Activated naive CD8-positive, alpha-beta T cell treated with anti-CD3 and anti-CD28 coated beads, Interleukin-2, amount 10 ng/mL, durations not matched to agents 7 days and 5 days (primary cell): Measurements from ENCODE around the gene VTA1. TPM values are rescaled to one million over a fixed set of nuclear protein-coding genes. Genes with fewer than 3 reads are reported as not detected.
"Not testable (repeated sequence)": the region's sequence is repeated elsewhere in the genome, so short reads cannot be mapped to it uniquely, and the experiment has no call there.

Experiments
- ATAC-seq: fragments of 150-1000 bp; cut with Tn5 transposase; one replicate; pipeline ENCODE4 v1.10.0; 2021; ENCODE audit warnings: low read depth, moderate library complexity
- POLR2A ChIA-PET: fragments of 350-600 bp; sonication (Branson Sonifier 250); formaldehyde crosslinking; loops from one replicate; lab custom pipeline; 2021; ENCODE audit warnings: antibody characterized with exemption; lab: Charles Lee
- DNase-seq: peaks from one replicate; pipeline ENCODE4 v3.0.0; 2021
- H3K27ac Mint-ChIP-seq: one replicate; pipeline ENCODE4 v1.8.0; 2022; ENCODE audit warnings: mild to moderate bottlenecking, mixed read lengths
- H3K27me3 Mint-ChIP-seq: one replicate; pipeline ENCODE4 v1.8.0; 2022; ENCODE audit warnings: mild to moderate bottlenecking, moderate library complexity, mixed read lengths
- H3K36me3 Mint-ChIP-seq: one replicate; pipeline ENCODE4 v1.8.0; 2021; ENCODE audit warnings: mild to moderate bottlenecking, mixed read lengths
- H3K4me1 Mint-ChIP-seq: one replicate; pipeline ENCODE4 v1.8.0; 2021; ENCODE audit warnings: mixed read lengths
- H3K4me3 Mint-ChIP-seq: one replicate; pipeline ENCODE4 v1.8.0; 2022; ENCODE audit warnings: mild to moderate bottlenecking, moderate library complexity, mixed read lengths
- H3K9me3 Mint-ChIP-seq: one replicate; pipeline ENCODE4 v1.8.0; 2021; ENCODE audit warnings: mixed read lengths
- total RNA-seq, 2 experiments: library from RNA; stranded (reverse); gene quantifications; one replicate each; pipeline ENCODE4 v1.2.3, GENCODE V29; 2021

Gene VTA1
- total RNA-seq, 2 experiments from 2014 or later, result 41.7 to 45.7 TPM

DNA sequence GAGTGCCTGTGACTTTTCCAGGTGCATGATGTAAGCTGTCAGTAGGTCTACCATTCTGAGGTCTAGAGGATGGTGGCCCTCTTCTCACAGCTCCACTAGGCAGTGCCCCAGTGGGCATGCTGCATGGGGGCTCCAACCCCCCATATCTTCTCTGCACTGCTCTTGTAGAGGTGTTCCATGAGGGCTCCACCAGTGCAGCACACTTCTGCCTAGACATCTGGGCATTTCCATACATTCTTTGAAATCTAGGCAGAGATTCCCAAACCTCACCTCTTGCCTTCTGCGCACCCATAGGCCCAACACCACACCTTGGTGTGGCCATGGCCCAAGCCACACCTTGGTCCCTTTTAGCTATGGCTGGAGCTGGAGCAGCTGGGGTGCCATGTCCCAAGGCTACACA is 66.3 kb downstream of the VTA1 start:
- Mint-ChIP-seq H3K27ac (no peak overlapping the region), H3K4me3 (no peak overlapping the region), H3K9me3 (peaks cover 12% of the 10 kb centered on the region), H3K4me1 (no peaks in the 10 kb centered on the region), H3K36me3 (peaks cover 46% of the 10 kb centered on the region), H3K27me3 (no peaks in the 10 kb centered on the region)
- ATAC-seq (no peak), DNase-seq (no peak)
- POLR2A ChIA-PET, result no interaction called here

DNA sequence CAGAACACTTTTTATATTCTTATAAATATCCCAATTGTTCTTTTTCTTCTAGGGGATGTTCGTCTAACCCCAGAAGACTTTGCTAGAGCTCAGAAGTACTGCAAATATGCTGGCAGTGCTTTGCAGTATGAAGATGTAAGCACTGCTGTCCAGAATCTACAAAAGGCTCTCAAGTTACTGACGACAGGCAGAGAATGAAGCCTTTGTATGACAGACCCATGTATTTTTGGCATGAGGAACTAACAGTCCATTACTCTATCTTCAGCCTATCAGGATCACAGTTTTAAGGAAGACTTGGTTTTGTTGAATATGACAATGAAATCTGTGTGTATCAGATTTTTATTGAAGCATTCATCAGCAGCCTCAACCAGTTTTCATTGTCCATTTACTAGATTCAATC is 71.4 kb downstream of the VTA1 start:
- peaks cover 10% of the 10 kb centered on the region for H3K36me3 Mint-ChIP-seq
- H3K9me3 Mint-ChIP-seq, result peaks cover 3% of the 10 kb centered on the region
- no peak for ATAC-seq
- H3K27ac Mint-ChIP-seq, result no peak overlapping the region
- POLR2A ChIA-PET, result no interaction called here
- no peaks in the 10 kb centered on the region for H3K27me3 Mint-ChIP-seq
- H3K4me3 Mint-ChIP-seq, result no peak overlapping the region
- no peaks in the 10 kb centered on the region for H3K4me1 Mint-ChIP-seq
- no peak for DNase-seq

DNA sequence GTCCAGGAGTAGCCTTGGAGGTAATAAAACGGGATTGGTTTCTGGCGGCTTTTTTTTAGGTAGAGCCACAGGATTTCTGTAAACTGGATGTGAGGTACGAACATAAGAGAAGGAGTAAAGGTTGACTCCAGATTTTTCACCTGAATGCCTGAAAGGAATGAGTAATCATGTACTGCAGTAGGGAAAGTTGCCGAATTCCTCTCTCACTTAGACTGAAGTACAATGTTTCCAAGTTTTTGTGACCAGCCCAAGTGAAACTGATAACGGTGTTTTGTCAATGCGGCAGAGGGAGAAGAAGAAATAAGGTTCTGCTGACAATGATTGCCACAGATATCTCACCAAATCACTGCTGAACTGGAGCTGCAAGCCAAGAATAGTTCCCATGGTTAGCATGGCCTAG is 75.0 kb downstream of the VTA1 start:
- H3K27ac Mint-ChIP-seq, result no peak overlapping the region
- H3K4me1 Mint-ChIP-seq, result no peaks in the 10 kb centered on the region
- POLR2A ChIA-PET, result no interaction called here
- H3K36me3 Mint-ChIP-seq, result no peaks in the 10 kb centered on the region
- DNase-seq (no peak), ATAC-seq (no peak)
- H3K4me3 Mint-ChIP-seq, result no peak overlapping the region
- H3K27me3 Mint-ChIP-seq, result no peaks in the 10 kb centered on the region
- no peaks in the 10 kb centered on the region for H3K9me3 Mint-ChIP-seq

DNA sequence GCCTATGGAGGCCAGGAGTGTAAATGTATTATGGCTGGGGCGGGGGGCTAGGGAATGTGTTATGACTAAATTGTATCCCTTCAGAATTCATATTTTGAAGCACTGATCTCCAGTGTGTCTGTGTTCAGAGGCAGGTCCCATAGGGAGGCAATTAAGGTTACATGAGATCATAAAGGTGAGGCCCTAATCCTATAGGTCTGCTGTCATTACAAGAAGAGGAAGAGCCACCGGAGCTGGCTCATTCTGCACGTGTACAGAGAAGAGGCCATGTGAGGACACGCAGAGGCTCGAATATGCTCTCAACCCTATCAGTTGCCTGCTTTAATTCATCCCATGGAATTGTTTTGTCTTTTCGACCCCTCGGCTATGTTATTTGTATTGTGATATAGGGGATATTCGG is 76.9 kb downstream of the VTA1 start:
- H3K9me3 Mint-ChIP-seq, result peaks cover 3% of the 10 kb centered on the region
- H3K27ac Mint-ChIP-seq, result no peak overlapping the region
- ATAC-seq, result no peak
- POLR2A ChIA-PET, result no interaction called here
- H3K4me3 Mint-ChIP-seq, result no peak overlapping the region
- H3K36me3 Mint-ChIP-seq, result no peaks in the 10 kb centered on the region
- no peaks in the 10 kb centered on the region for H3K27me3 Mint-ChIP-seq
- no peak for DNase-seq
- no peaks in the 10 kb centered on the region for H3K4me1 Mint-ChIP-seq

DNA sequence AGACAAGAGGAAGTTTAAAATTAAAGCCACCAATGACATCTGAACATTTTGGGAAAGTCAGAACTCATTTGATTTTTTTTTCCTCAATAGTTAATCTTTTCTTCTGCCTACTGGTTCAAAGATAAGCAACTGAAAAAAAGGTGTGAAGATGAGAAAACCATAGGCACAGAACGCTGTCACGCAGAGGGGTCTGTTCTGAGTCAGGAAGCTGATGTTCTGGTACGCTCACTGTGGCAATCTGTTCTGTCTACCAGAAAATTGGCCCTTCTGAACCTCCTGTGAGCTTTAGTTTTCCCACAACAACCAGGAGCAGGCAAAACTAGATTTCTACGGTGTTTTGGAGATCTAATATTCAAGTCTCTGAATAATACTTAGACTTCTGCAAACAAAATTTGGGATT is 78.1 kb downstream of the VTA1 start:
- Mint-ChIP-seq H3K27me3 (no peaks in the 10 kb centered on the region), H3K4me1 (no peaks in the 10 kb centered on the region), H3K36me3 (no peaks in the 10 kb centered on the region), H3K9me3 (peaks cover 3% of the 10 kb centered on the region), H3K27ac (no peak overlapping the region), H3K4me3 (no peak overlapping the region)
- DNase-seq (no peak), ATAC-seq (no peak)
- POLR2A ChIA-PET, result no interaction called here

DNA sequence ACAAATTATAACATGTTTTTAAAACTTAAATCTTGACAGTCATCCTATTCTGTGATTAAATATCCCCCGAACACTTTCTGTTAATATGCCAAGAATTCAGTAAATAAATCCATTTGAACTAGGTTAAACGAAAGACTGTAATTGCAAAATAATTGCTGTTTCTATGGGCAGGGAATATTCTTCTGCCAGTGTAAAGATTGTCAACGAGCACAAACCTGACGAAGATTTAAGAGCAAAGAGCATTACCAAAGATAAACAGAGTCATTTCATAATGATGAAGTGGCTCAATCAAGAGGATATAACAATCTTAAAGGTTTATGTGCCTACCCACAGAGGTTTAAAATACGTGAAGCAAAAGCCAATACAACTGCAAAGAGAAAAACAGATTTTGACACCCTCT is 78.5 kb downstream of the VTA1 start:
- no peak for DNase-seq
- no peak overlapping the region for H3K4me3 Mint-ChIP-seq
- H3K36me3 Mint-ChIP-seq, result no peaks in the 10 kb centered on the region
- H3K27me3 Mint-ChIP-seq, result no peaks in the 10 kb centered on the region
- no peak for ATAC-seq
- POLR2A ChIA-PET, result no interaction called here
- peaks cover 3% of the 10 kb centered on the region for H3K9me3 Mint-ChIP-seq
- no peaks in the 10 kb centered on the region for H3K4me1 Mint-ChIP-seq
- no peak overlapping the region for H3K27ac Mint-ChIP-seq

DNA sequence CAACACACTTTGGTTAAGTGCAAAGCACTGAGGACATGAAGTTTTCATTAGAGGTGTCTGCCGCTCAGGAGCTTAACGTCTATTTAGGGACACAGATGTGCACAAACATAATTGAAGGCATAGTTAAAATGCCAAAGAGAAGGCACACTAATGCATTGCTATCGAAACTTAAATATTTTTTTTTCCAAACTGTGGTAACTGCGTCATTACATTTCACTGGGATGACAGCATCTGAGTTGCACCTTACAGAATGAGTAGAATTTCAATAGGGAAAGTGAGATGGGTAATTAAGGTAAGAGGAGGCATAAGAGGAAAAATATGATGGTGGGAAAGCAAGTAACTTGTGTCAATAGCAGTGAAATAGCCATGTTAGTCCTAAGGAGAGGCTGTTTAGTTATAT is 79.7 kb downstream of the VTA1 start:
- POLR2A ChIA-PET, result no interaction called here
- DNase-seq, result no peak
- Mint-ChIP-seq H3K4me3 (no peak overlapping the region), H3K4me1 (no peaks in the 10 kb centered on the region), H3K36me3 (no peaks in the 10 kb centered on the region), H3K9me3 (peaks cover 3% of the 10 kb centered on the region), H3K27me3 (no peaks in the 10 kb centered on the region), H3K27ac (no peak overlapping the region)
- ATAC-seq, result no peak

DNA sequence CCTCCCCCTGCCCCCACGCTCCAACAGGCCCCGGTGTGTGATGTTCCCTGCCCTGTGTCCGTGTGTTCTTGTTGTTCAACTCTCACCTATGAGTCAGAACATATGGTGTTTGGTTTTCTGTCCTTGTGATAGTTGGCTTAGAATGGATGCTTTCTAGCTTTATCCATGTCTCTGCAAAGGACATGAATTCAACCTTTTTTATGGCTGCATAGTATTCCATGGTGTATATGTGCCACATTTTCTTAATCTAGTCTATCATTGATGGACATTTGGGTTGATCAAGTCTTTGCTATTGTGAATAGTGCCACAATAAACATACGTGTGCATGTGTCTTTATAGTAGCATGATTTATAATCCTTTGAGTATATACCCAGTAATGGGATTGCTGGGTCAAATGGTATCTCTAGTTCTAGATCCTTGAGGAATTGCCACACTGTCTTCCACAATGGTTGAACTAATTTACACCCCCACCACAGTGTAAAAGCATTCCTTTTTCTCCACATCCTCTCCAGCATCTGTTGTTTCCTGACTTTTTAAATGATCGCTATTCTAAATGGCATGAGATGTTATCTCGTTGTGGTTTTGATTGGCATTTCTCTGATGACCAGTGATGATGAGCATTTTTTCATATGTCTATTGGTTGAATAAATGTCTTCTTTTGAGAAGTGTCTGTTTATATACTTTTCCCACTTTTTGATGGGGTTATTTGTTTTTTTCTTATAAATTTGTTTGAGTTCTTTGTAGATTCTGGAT is 82.6 kb downstream of the VTA1 start:
- H3K27ac Mint-ChIP-seq, DNase-seq, H3K4me3 Mint-ChIP-seq, H3K27me3 Mint-ChIP-seq, POLR2A ChIA-PET, ATAC-seq, H3K4me1 Mint-ChIP-seq, H3K36me3 Mint-ChIP-seq, H3K9me3 Mint-ChIP-seq: not testable (repeated sequence)

DNA sequence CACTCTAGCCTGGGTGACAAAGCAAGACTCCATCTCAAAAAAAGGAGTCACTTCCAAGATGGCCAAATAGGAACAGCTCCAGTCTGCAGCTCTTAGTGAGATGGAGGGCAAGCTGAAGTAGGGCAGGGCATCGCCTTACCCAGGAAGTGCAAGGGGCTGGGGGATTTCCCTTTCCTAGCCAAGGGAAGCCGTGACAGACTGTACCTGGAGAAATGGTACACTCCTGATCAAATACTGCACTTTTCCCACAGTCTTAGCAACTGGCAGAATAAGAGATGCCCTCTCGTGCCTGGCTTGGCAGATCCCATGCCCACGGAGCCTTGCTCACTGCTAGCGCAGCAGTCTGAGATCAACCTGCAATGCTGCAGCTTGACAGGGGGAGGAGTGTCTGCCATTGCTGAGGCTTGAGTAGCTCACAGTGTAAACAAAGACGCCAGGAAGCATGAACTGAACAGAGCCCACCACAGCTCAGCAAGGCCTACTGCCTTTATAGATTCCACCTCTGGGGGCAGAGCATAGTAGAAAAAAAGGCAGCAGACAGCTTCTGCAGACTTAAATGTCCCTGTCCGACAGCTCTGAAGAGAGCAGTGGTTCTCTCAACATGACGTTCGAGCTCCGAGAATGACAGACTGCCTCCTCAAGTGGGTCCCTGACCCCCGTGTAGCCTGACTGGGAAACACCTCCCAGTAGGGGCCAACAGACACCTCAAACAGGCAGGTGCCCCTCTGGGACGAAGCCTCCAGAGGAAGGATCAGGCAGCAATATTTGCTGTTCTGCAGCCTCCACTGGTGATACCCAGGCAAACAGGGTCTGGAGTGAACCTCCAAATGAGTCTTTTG is 85.4 kb downstream of the VTA1 start:
- ATAC-seq (peak; percentile 92), DNase-seq (peak; percentile 55)
- H3K27me3 Mint-ChIP-seq, H3K4me1 Mint-ChIP-seq, H3K36me3 Mint-ChIP-seq, H3K27ac Mint-ChIP-seq, H3K9me3 Mint-ChIP-seq, POLR2A ChIA-PET: not testable (repeated sequence)
- peak overlapping the region; percentile 46 for H3K4me3 Mint-ChIP-seq

DNA sequence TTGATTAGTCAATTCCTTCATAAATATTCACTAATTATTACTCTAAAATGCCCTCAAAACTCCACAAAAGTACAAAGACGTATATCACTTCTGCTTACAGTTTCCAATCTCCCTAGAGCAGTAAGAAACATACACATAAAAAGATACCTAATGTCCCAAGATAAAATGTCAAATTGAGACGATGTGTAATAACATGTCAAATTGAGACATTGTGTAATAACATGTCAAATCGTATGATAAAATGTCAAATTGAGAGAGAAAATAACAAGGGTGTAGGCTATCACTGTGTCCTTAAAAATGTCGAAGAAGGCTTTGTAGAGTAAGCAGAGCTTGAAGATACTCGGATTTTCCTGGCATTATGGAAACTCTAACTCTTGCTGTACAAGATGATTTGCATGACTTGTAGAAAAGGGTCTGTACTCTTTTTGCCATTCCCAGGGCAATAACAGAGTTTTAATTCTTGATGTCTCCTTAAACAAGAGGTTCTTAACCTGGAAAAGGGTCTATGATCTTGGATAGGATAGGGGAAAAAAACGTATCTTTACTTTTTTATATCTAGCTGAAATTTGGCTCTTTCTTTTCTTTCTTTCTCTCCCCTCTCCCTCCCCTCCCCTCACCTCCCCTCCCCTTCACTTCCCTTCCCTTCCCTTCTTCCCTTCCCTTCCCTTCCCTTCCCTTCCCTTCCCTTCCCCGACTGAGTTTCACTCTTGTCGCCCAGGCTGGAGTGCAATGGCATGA is 87.1 kb downstream of the VTA1 start:
- no peaks in the 10 kb centered on the region for H3K36me3 Mint-ChIP-seq
- ATAC-seq, result no peak
- H3K27ac Mint-ChIP-seq, result no peak overlapping the region

DNA sequence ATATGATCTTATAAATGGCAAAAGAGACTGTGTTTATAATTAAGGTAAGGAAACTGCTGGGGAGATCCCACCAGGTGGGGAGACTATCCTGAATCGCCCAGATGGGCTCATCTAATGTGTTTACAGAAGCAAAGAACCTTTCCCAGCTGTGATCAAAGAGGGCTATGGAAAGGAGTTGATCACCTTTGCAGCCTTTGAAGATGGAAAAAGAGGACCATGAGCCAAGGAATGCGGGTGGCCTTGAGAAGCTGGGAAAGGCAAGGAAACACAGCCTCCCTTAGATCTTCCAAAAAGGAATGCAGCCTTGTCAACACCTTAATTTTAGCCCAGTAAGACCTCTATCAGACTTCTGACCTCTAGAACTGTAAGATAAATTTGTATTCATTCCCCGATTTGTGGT is 88.2 kb downstream of the VTA1 start:
- H3K27ac Mint-ChIP-seq, result no peak overlapping the region
- H3K4me3 Mint-ChIP-seq, result no peak overlapping the region
- no peaks in the 10 kb centered on the region for H3K9me3 Mint-ChIP-seq
- no peaks in the 10 kb centered on the region for H3K36me3 Mint-ChIP-seq
- ATAC-seq (no peak), DNase-seq (no peak)
- POLR2A ChIA-PET, result no interaction called here
- H3K4me1 Mint-ChIP-seq, result peaks cover 7% of the 10 kb centered on the region
- H3K27me3 Mint-ChIP-seq, result peaks cover 2% of the 10 kb centered on the region

More for the DNA sequence above, 87.1 kb downstream of the VTA1 start:
- H3K4me1 Mint-ChIP-seq, result peaks cover 7% of the 10 kb centered on the region
- DNase-seq, result no peak
- POLR2A ChIA-PET, result no interaction called here
- H3K4me3 Mint-ChIP-seq, result no peak overlapping the region
- H3K27me3 Mint-ChIP-seq, result peaks cover 2% of the 10 kb centered on the region
- no peaks in the 10 kb centered on the region for H3K9me3 Mint-ChIP-seq

DNA sequence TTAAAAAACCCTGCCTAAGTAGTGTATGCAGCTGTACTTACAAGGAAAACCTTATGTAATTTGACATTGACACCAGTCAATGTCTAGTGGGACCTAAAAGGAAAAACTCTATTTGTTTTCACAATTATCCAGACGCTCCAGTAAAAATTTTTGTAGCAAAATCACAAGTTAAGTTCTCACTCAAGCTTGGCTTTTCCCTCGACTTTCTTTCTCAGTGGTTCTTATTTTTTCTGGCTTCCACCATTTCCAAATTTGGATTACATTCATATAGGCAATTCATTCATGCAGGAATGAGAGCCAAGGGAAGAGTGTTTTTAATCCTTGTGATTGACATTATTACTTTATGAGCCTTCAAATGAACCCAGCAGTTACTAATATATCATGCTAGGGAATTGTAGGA is 88.7 kb downstream of the VTA1 start:
- ATAC-seq (no peak), DNase-seq (no peak)
- H3K27ac Mint-ChIP-seq, result no peak overlapping the region
- H3K36me3 Mint-ChIP-seq, result no peaks in the 10 kb centered on the region
- peaks cover 2% of the 10 kb centered on the region for H3K27me3 Mint-ChIP-seq
- POLR2A ChIA-PET, result no interaction called here
- peaks cover 7% of the 10 kb centered on the region for H3K4me1 Mint-ChIP-seq
- no peaks in the 10 kb centered on the region for H3K9me3 Mint-ChIP-seq
- H3K4me3 Mint-ChIP-seq, result no peak overlapping the region

DNA sequence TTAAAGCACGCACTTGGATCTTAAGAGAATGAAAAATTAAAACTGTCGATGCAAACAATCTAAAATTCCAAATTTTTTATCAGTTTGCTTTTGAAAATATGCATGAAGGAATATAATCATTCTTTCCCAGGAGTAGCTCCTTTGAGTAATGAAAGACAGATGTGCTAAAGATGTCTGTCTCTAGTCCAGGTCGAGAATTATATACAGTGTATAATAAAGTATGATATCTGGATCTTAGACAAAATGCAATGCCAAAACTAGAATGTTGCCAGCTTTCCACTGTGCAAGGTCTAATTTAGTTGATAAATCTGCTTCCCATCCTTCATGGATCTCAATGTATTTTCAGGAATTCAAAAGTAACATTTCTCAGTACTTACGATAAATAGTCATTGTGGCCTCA is 89.6 kb downstream of the VTA1 start:
- H3K27me3 Mint-ChIP-seq, result peaks cover 2% of the 10 kb centered on the region
- POLR2A ChIA-PET, result no interaction called here
- no peak overlapping the region for H3K27ac Mint-ChIP-seq
- DNase-seq, result no peak
- ATAC-seq, result no peak
- peaks cover 7% of the 10 kb centered on the region for H3K4me1 Mint-ChIP-seq
- H3K4me3 Mint-ChIP-seq, result no peak overlapping the region
- H3K36me3 Mint-ChIP-seq, result no peaks in the 10 kb centered on the region
- H3K9me3 Mint-ChIP-seq, result no peaks in the 10 kb centered on the region
